ENCODE results near the gene CARMIL1.

The CARMIL1 gene

DNA sequence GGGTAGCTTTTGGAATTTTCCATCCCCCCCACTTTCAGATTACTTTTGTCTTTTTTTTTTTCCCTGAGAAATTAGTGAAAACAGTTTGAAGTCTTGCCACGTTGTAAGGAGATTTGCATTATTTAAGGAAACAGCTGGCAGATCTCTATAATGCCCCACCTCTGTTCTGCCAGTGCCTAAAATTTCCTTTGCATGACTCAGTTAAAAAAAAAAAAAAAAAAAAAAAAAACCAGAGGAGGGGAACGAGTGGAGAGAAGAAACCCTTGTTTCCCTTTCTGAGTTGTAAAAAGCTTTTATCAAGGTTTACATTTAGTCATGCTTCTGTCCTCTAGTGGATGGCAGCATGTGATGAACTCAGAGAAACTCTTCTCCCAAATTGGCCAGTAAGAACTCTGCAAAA lies 33.5 kb downstream of the CARMIL1 start:
- Histone ChIP-seq H3K27me3 (ENCODE audit: insufficient read depth, low read depth) (no peaks in the 10 kb centered on the region), H3K27ac (no peak overlapping the region), H3K4me1 (ENCODE audit: low read depth, poor library complexity, severe bottlenecking) (peaks cover 7% of the 10 kb centered on the region), H3K79me2 (ENCODE audit: insufficient read depth, low read depth) (peaks cover 7% of the 10 kb centered on the region; the same call in 1 of the 2 replicates), H3K36me3 (ENCODE audit: insufficient read depth) (no peaks in the 10 kb centered on the region), H4K20me1 (ENCODE audit: insufficient read depth) (no peaks in the 10 kb centered on the region), H3K4me3 (IDR thresholded peaks at IDR 0.05; ENCODE audit: insufficient read depth, low read depth, low read length) (no peak overlapping the region), H2AFZ (ENCODE audit: low read depth) (no peak overlapping the region), H3K9ac (no peak overlapping the region), H3K4me2 (no peak overlapping the region)
- TF ChIP-seq, protein P1, sequence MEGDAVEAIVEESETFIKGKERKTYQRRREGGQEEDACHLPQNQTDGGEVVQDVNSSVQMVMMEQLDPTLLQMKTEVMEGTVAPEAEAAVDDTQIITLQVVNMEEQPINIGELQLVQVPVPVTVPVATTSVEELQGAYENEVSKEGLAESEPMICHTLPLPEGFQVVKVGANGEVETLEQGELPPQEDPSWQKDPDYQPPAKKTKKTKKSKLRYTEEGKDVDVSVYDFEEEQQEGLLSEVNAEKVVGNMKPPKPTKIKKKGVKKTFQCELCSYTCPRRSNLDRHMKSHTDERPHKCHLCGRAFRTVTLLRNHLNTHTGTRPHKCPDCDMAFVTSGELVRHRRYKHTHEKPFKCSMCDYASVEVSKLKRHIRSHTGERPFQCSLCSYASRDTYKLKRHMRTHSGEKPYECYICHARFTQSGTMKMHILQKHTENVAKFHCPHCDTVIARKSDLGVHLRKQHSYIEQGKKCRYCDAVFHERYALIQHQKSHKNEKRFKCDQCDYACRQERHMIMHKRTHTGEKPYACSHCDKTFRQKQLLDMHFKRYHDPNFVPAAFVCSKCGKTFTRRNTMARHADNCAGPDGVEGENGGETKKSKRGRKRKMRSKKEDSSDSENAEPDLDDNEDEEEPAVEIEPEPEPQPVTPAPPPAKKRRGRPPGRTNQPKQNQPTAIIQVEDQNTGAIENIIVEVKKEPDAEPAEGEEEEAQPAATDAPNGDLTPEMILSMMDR (conservative IDR thresholded peaks at IDR 0.05; ENCODE audit: low read depth, low read length), result no peak

DNA sequence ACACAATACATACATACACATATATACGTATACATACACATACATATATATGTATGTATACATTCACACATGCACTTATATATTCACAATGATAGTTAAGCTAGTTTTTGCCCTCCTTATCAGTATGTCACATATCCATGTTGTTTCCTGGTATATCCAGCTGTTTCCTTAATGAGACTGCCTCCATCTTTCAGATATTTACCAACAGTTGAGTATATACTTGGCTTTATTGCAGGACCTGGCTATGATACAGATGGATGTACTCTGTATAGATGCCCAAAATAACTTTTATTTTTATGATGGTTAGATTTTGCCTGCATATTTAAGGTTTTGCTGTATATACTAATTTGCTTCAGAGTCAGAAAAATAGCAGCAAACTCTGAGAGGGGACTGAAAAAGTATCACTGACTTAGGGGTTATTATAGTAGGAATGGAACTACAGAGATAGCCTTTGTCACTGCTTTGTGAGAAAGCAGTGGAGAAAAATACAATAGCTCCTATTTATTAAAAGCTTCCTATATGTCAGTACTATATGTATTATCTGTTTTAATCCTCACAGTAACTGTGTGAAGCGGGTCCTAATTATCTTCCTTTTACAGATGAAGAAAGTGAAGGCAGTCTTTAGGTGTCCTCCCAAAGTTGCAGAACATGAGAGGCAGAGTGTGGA lies 35.5 kb downstream of the CARMIL1 start:
- no peak overlapping the region for H3K4me2 ChIP-seq
- TF ChIP-seq, protein P1 (conservative IDR thresholded peaks at IDR 0.05; ENCODE audit: low read depth, low read length), result no peak
- peaks cover 4% of the 10 kb centered on the region; the same call in 1 of the 2 replicates for H3K79me2 ChIP-seq (ENCODE audit: insufficient read depth, low read depth)
- no peaks in the 10 kb centered on the region for H4K20me1 ChIP-seq (ENCODE audit: insufficient read depth)
- H2AFZ ChIP-seq (ENCODE audit: low read depth), result no peak overlapping the region
- H3K4me3 ChIP-seq (IDR thresholded peaks at IDR 0.05; ENCODE audit: insufficient read depth, low read depth, low read length), result no peak overlapping the region
- no peaks in the 10 kb centered on the region for H3K36me3 ChIP-seq (ENCODE audit: insufficient read depth)
- H3K9ac ChIP-seq, result no peak overlapping the region
- no peaks in the 10 kb centered on the region for H3K27me3 ChIP-seq (ENCODE audit: insufficient read depth, low read depth)
- H3K27ac ChIP-seq, result no peak overlapping the region
- H3K4me1 ChIP-seq (ENCODE audit: low read depth, poor library complexity, severe bottlenecking), result peaks cover 7% of the 10 kb centered on the region

DNA sequence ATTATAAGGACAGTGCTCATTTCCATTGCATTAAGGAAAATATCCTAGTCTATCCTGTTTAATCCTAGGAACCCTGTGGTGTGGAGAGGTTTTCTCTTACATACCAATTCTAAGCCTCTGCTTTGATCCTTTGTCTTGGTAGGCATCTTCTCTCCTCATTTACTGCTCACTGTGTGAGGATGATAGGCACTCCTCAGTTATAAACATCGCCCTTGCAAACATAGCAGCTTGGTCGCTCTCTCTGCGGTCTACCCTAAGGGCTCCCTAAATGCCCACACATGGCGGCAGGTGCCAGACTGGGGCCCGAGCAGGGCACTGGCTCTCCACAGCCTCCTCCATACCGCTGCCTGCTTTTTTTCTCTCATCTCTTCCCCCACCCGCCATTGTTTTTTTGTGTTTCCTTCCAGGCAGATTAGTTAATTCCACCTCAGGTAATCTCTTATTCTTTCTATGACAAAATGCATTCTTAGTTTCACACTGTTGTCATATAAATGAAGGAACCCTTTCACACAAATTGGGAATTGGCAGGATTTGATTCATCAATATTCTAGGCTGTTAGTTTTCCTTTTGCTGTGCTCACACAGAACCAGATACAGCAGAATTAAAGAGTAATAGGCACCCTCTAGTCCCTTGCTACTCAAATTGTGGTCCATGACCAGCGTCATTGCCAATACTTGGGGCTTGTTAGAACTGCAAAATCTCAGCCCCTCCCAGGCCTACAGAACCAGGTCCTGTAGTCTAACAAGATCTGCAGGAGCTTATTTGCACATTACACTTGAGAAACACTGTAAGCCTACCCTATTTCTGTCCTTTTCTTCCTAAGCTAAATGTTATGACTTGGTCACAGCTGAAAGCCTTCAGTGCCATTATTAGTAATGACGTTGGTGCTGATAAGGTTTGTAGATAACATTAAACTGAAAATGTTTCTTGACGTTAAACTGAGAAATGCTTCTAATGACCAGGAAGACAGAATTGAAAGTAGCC lies 36.3 kb downstream of the CARMIL1 start:
- peaks cover 4% of the 10 kb centered on the region; the same call in 1 of the 2 replicates for H3K79me2 ChIP-seq (ENCODE audit: insufficient read depth, low read depth)
- no peak overlapping the region for H2AFZ ChIP-seq (ENCODE audit: low read depth)
- no peak overlapping the region for H3K9ac ChIP-seq
- H3K36me3 ChIP-seq (ENCODE audit: insufficient read depth), result no peaks in the 10 kb centered on the region
- H3K4me2 ChIP-seq, result no peak overlapping the region
- no peaks in the 10 kb centered on the region for H3K27me3 ChIP-seq (ENCODE audit: insufficient read depth, low read depth)
- TF ChIP-seq, protein P1 (conservative IDR thresholded peaks at IDR 0.05; ENCODE audit: low read depth, low read length), result no peak
- no peaks in the 10 kb centered on the region for H4K20me1 ChIP-seq (ENCODE audit: insufficient read depth)
- H3K27ac ChIP-seq, result no peak overlapping the region
- no peak overlapping the region for H3K4me3 ChIP-seq (IDR thresholded peaks at IDR 0.05; ENCODE audit: insufficient read depth, low read depth, low read length)
- peaks cover 7% of the 10 kb centered on the region for H3K4me1 ChIP-seq (ENCODE audit: low read depth, poor library complexity, severe bottlenecking)

DNA sequence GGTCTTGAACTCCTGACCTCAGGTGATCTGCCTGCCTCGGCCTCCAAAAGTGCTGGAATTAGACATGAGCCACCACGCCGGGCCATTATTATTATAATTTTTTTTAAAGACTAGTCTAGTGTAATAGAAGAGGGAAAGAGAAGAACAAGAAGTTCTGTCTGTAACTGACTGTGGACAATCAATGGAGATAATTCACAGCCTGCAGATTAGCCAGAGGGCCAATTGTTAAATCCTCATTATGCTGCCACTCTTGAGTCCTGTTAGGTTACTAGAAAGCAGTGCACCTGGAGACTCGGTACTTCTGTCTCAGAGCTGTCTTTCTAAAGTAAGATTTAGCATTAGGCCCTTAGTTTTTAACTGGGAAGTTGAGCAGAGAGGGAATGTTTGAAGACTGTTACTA lies 37.5 kb downstream of the CARMIL1 start:
- peaks cover 4% of the 10 kb centered on the region; the same call in 1 of the 2 replicates for H3K79me2 ChIP-seq (ENCODE audit: insufficient read depth, low read depth)

More for the DNA sequence above, 37.5 kb downstream of the CARMIL1 start:
- no peaks in the 10 kb centered on the region for H4K20me1 ChIP-seq (ENCODE audit: insufficient read depth)
- no peak overlapping the region for H2AFZ ChIP-seq (ENCODE audit: low read depth)
- no peaks in the 10 kb centered on the region for H3K36me3 ChIP-seq (ENCODE audit: insufficient read depth)
- H3K9ac ChIP-seq, result no peak overlapping the region
- H3K4me3 ChIP-seq (IDR thresholded peaks at IDR 0.05; ENCODE audit: insufficient read depth, low read depth, low read length), result no peak overlapping the region
- TF ChIP-seq, protein P1 (conservative IDR thresholded peaks at IDR 0.05; ENCODE audit: low read depth, low read length), result no peak
- H3K27ac ChIP-seq, result no peak overlapping the region
- peaks cover 7% of the 10 kb centered on the region for H3K4me1 ChIP-seq (ENCODE audit: low read depth, poor library complexity, severe bottlenecking)
- no peak overlapping the region for H3K4me2 ChIP-seq
- H3K27me3 ChIP-seq (ENCODE audit: insufficient read depth, low read depth), result no peaks in the 10 kb centered on the region

Data from KMS-11 (cell line).